Esophagus squamous epithelium (tissue), 4 donors: ENCODE measurements around the gene MRPS11.

ENCODE experiments used
- POLR2A ChIP-seq, 4 donors: fragments of 450-650 bp; IDR thresholded peaks; one replicate each; pipeline ENCODE4 v1.6.1; 2017; ENCODE audit warnings: antibody characterized with exemption in 4 of 4, mild to moderate bottlenecking in 4 of 4, moderate library complexity in 3 of 4
- TF ChIP-seq, protein P1 (sequence below), 6 experiments: fragments of 450-650 bp in 4 of 6; fragments of 200-600 bp in 2 of 6; sonication (generic) in 2 of 6; IDR thresholded peaks; one replicate each; pipeline ENCODE4 v1.5.1; 2016 to 2019; ENCODE audit warnings: antibody characterized with exemption in 6 of 6, mild to moderate bottlenecking in 4 of 6, moderate library complexity in 4 of 6

DNA sequence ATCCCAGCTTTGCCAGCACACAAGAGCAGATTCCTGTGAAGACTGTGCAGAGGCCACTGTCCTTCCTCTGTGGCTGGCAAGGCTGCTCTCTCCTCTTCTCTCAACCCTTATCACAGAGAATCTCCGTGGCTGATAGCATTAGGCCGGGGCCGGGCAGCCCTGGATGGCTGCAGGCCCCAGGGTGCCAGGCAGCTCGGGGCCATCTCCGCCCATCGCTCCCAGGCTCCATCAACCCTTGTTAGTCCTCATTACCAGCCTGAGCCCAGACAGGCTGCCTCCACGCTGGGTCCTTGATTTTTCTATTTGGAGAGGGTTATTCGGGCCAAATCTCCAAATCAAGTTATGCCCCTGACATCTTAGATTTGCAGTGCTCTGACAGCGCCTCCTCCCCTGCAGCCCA is 39.5 kb upstream of the MRPS11 start:
- TF ChIP-seq POLR2A (IDR thresholded peaks at IDR 0.05) = no peak
- TF ChIP-seq, protein P1, sequence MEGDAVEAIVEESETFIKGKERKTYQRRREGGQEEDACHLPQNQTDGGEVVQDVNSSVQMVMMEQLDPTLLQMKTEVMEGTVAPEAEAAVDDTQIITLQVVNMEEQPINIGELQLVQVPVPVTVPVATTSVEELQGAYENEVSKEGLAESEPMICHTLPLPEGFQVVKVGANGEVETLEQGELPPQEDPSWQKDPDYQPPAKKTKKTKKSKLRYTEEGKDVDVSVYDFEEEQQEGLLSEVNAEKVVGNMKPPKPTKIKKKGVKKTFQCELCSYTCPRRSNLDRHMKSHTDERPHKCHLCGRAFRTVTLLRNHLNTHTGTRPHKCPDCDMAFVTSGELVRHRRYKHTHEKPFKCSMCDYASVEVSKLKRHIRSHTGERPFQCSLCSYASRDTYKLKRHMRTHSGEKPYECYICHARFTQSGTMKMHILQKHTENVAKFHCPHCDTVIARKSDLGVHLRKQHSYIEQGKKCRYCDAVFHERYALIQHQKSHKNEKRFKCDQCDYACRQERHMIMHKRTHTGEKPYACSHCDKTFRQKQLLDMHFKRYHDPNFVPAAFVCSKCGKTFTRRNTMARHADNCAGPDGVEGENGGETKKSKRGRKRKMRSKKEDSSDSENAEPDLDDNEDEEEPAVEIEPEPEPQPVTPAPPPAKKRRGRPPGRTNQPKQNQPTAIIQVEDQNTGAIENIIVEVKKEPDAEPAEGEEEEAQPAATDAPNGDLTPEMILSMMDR (IDR thresholded peaks at IDR 0.05) = no peak
